ENCODE measurements around the gene PDLIM7. TPM values are rescaled to one million over a fixed set of nuclear protein-coding genes. Genes with fewer than 3 reads are reported as not detected.

PDLIM7 gene
- total and polyA plus RNA-seq, 2 donors (not counting 3 experiments of a cell fraction or from before 2014, with no cell fraction given): 314 to 318 TPM

DNA sequence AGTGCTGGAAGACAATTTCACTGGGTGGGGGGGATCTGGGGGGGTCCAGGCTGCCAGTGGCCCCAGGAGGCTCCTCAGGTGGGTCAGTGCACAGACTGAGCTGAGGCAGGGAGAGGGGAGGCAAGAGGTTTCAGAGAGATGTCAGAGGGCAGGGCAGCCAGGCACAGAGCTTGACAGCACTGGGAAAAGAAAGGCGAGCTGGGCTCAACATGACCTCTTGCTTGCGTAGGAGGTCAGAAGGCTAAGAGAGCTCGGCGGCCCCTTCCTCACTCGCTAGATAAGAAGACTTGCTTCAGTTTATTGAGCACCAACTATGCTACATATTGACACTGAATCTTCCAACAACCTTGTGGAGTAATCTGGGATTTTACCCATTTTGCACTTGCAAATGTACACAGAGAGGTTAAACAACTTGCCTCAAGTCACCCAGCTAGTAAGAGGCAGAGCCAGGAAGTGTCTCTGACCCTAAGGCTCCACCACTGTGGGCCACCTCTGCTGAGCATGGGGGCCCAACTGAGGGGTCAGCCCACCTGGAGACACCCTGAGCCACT is 3.5 kb downstream of the PDLIM7 start:
- Histone ChIP-seq H3K27me3 (ENCODE audit: control insufficient read depth in 2 of 2, insufficient read depth in 2 of 2, low read length in 2 of 2) (no peaks in the 10 kb centered on the region), H4K20me1 (replicated peaks; ENCODE audit: control insufficient read depth, extremely low read depth, insufficient read depth, low read length) (no peaks in the 10 kb centered on the region), H3K9ac (replicated peaks; ENCODE audit: extremely low read depth, insufficient read depth, low read length) (peak overlapping the region; percentile 93), H3K79me2 (ENCODE audit: control insufficient read depth, insufficient read depth, low read length) (peaks cover 44% of the 10 kb centered on the region), H3K9me3 (replicated peaks; ENCODE audit: control insufficient read depth, insufficient read depth, low read length) (no peaks in the 10 kb centered on the region), H3K36me3 (ENCODE audit: control insufficient read depth in 2 of 2, extremely low read depth in 1 of 2, insufficient read depth in 2 of 2, low read length in 2 of 2) (peaks cover 9 to 24% of the 10 kb centered on the region in 2 experiments), H3K9me1 (replicated peaks; ENCODE audit: control insufficient read depth, extremely low read depth, insufficient read depth, low read length) (no peaks in the 10 kb centered on the region), H3K4me2 (ENCODE audit: insufficient read depth, low read length) (peak overlapping the region; percentile 64), H3K27ac (ENCODE audit: insufficient read depth, low read depth, low read length) (peak overlapping the region; percentile 93), H2AFZ (ENCODE audit: low read depth, low read length) (no peak overlapping the region), H3K4me3 (replicated peaks in 1 of 3; ENCODE audit: insufficient read depth in 1 of 3, low read depth in 1 of 3, low read length in 3 of 3) (peak overlapping the region in 1 of 3 experiments; percentile 9), H3K4me1 (ENCODE audit: control insufficient read depth, extremely low read depth, insufficient read depth, low read length) (peaks cover 57% of the 10 kb centered on the region)
- ChIA-PET POLR2A (interaction anchor here (1.8 kb wide), 1 partner anchor 17 kb away, joined by 10 read pairs; no protein-coding TSS in a partner anchor), CTCF (interaction anchor here (0.8 to 5.3 kb wide), 9 partner anchors 8 to 103 kb away, joined by 3 to 58 read pairs (median 6); no protein-coding TSS in a partner anchor)
- FAIRE-seq (no peak), DNase-seq (ENCODE audit: low read depth, low spot score) (no peak)
- no peak for TF ChIP-seq GATA2 (IDR thresholded peaks at IDR 0.05; ENCODE audit: insufficient read depth, insufficient read length, low read depth, low read length)
- no peak for TF ChIP-seq JUN (IDR thresholded peaks at IDR 0.05; ENCODE audit: borderline replicate concordance, insufficient read depth, insufficient read length, low read depth)
- TF ChIP-seq EZH2 (IDR thresholded peaks at IDR 0.05; ENCODE audit: borderline replicate concordance, low read depth, low read length, severe bottlenecking): no peak
- TF ChIP-seq, protein P1, sequence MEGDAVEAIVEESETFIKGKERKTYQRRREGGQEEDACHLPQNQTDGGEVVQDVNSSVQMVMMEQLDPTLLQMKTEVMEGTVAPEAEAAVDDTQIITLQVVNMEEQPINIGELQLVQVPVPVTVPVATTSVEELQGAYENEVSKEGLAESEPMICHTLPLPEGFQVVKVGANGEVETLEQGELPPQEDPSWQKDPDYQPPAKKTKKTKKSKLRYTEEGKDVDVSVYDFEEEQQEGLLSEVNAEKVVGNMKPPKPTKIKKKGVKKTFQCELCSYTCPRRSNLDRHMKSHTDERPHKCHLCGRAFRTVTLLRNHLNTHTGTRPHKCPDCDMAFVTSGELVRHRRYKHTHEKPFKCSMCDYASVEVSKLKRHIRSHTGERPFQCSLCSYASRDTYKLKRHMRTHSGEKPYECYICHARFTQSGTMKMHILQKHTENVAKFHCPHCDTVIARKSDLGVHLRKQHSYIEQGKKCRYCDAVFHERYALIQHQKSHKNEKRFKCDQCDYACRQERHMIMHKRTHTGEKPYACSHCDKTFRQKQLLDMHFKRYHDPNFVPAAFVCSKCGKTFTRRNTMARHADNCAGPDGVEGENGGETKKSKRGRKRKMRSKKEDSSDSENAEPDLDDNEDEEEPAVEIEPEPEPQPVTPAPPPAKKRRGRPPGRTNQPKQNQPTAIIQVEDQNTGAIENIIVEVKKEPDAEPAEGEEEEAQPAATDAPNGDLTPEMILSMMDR (IDR thresholded peaks at IDR 0.05; ENCODE audit: extremely low read depth in 1 of 2, insufficient read depth in 1 of 2, low read depth in 1 of 2, low read length in 2 of 2): no peak
- TF ChIP-seq POLR2A (IDR thresholded peaks at IDR 0.05; ENCODE audit: low read depth, low read length): no peak
- TF ChIP-seq, protein P2, sequence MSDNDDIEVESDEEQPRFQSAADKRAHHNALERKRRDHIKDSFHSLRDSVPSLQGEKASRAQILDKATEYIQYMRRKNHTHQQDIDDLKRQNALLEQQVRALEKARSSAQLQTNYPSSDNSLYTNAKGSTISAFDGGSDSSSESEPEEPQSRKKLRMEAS (IDR thresholded peaks at IDR 0.05; ENCODE audit: insufficient read depth, insufficient read length): no peak
- TF ChIP-seq FOS (IDR thresholded peaks at IDR 0.05; ENCODE audit: borderline replicate concordance, insufficient read depth, low read length): no peak
- TF ChIP-seq MYC (IDR thresholded peaks at IDR 0.05; ENCODE audit: low read depth, low read length): no peak
- no peak for TF ChIP-seq POLR2AphosphoS5 (IDR thresholded peaks at IDR 0.05; ENCODE audit: insufficient read depth, low read depth, low read length)
- intact Hi-C loops (cut with micrococcal nuclease) (loop anchor here (1.0 to 10.0 kb wide), 6 partner anchors 38 to 959 kb away; partner anchors contain the start of genes N4BP3 and RNF44), dilution Hi-C loops (cut with MboI; ENCODE audit: extremely low pct_ligation_motif_present, low sequenced_read_pairs) (no loop called here)
- TSS peak; percentile 2 for BruUV-seq (replicated peaks)
